K562 treated with DMSO at 1 percent for 48 hours (cell line): Measurements from ENCODE around the gene FIBIN. TPM values are rescaled to one million over a fixed set of nuclear protein-coding genes. Genes with fewer than 3 reads are reported as not detected.

Experiments
- total RNA-seq: library from RNA; unstranded; fragments of 300-600 nt; gene quantifications from 2 replicates; pipeline ENCODE4 v1.2.3, GENCODE V29; 2022; ENCODE audit warnings: low replicate concordance; ENCODE audit errors: extremely low read depth

FIBIN gene
- total RNA-seq = not detected in 2 replicates

DNA sequence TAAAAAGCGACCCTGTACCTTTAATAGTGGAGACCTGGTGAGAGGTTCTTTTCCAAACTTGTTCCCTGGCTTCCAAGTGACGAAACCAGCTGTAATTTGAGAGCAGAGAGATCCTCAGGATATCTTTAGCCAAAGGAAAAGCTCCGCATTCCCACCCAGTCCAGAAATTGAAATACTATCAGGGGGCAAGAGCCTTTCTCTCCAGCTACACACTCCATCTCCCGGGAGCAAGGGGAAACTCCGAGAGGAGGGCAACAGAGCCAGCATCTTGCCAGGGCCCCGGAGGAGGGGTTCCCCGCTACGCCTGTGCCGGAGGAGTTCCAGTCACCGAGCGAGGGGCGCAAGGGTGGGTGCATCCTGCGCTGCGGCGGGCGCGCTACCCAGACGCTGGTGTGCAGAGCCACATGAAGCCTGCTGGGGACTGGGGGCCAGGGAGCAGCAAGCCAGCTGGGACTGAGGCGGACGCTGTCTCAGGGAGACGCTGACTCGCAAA is at the start of gene FIBIN:
Gene FIBIN, plus strand, starts transcription at position 148 of the 493 bp plus-strand sequence. CDS start 415 bp downstream, outside the sequence.

GRCh38 chr11:27040302-27041115 is 46.6 kb downstream of the FIBIN start, which contains the start of gene BBOX1:
Gene BBOX1 (plus strand): TSS chr11:27040815. CDS start chr11:27055431, 14,616 bp downstream.

Other genes starting within 250 kb of the FIBIN start
- not detected in 2 replicates for gene BBOX1, start 46.7 kb downstream of the FIBIN start, total RNA-seq